HepG2 (cell line): ENCODE data around the gene RPUSD2. TPM values are rescaled to one million over a fixed set of nuclear protein-coding genes. Genes with fewer than 3 reads are reported as not detected.

Experiments used
- BCL3 ChIP-seq: sonication (generic); formaldehyde crosslinking; IDR thresholded peaks from 2 replicates; pipeline ENCODE4 v1.5.1; 2020; ENCODE audit warnings: mild to moderate bottlenecking, missing genetic modification reagents, moderate library complexity
- HNF1B ChIP-seq: sonication (generic); formaldehyde crosslinking; IDR thresholded peaks from 2 replicates; pipeline ENCODE4 v1.5.1; 2020; ENCODE audit warnings: mild to moderate bottlenecking, moderate library complexity, missing genetic modification reagents
- HOMEZ ChIP-seq: IDR thresholded peaks from 2 replicates; pipeline ENCODE4 v1.6.1; 2016; ENCODE audit warnings: low read depth
- KDM5B ChIP-seq: sonication (generic); formaldehyde crosslinking; IDR thresholded peaks from 2 replicates; pipeline ENCODE4 v1.4.0; 2020; ENCODE audit warnings: missing genetic modification reagents, mild to moderate bottlenecking, borderline replicate concordance
- MAFK ChIP-seq, 2 experiments: IDR thresholded peaks in 1 of 2; conservative IDR thresholded peaks in 1 of 2; 2 replicates each; pipeline ENCODE4 v1.6.1; 2011; ENCODE audit warnings: improper control_type of control experiment in 2 of 2, low read length in 2 of 2
- MXD3 ChIP-seq: IDR thresholded peaks from 2 replicates; pipeline ENCODE4 v1.6.1; 2016; ENCODE audit warnings: mild to moderate bottlenecking, missing biosample characterization, missing genetic modification reagents
- NCOR1 ChIP-seq: fragments of 200-600 bp; sonication (generic); IDR thresholded peaks from 2 replicates; pipeline ENCODE4 v1.7.0; 2017; ENCODE audit warnings: antibody characterized with exemption, low read length, borderline replicate concordance
- PHB2 ChIP-seq: fragments of 450-650 bp; IDR thresholded peaks from 2 replicates; pipeline ENCODE4 v1.6.1; 2018; ENCODE audit not compliant: partially characterized antibody
- RAD51 ChIP-seq: fragments of 450-650 bp; IDR thresholded peaks from 2 replicates; pipeline ENCODE4 v1.6.1; 2016; ENCODE audit warnings: borderline replicate concordance
- SIX1 ChIP-seq: sonication (generic); formaldehyde crosslinking; IDR thresholded peaks from 2 replicates; pipeline ENCODE4 v1.4.0; 2020; ENCODE audit warnings: missing genetic modification reagents, borderline replicate concordance
- SP1 ChIP-seq, 2 experiments: fragments of 450-650 bp in 1 of 2; sonication (generic) in 1 of 2; formaldehyde crosslinking in 1 of 2; IDR thresholded peaks; 2 replicates each; pipeline versions ENCODE4 v1.4.0 to v1.6.1; 2016 to 2020; ENCODE audit warnings: missing genetic modification reagents in 1 of 2
- ZBTB46 ChIP-seq: sonication (generic); formaldehyde crosslinking; IDR thresholded peaks from 2 replicates; pipeline ENCODE4 v1.4.0; 2020; ENCODE audit warnings: mild to moderate bottlenecking, missing genetic modification reagents, borderline replicate concordance
- ZNF101 ChIP-seq: sonication (generic); formaldehyde crosslinking; IDR thresholded peaks from 2 replicates; pipeline ENCODE4 v1.4.0; 2020; ENCODE audit warnings: mild to moderate bottlenecking, low read depth, missing genetic modification reagents, borderline replicate concordance
- ZNF180 ChIP-seq: sonication (generic); formaldehyde crosslinking; IDR thresholded peaks from 2 replicates; pipeline ENCODE4 v1.4.0; 2020; ENCODE audit warnings: low read depth, missing genetic modification reagents, borderline replicate concordance
- ZNF230 ChIP-seq: sonication (generic); formaldehyde crosslinking; IDR thresholded peaks from 2 replicates; pipeline ENCODE4 v1.4.0; 2020; ENCODE audit warnings: mild to moderate bottlenecking, missing genetic modification reagents
- ZNF552 ChIP-seq: sonication (generic); formaldehyde crosslinking; IDR thresholded peaks from 2 replicates; pipeline ENCODE4 v1.9.0; 2022; ENCODE audit warnings: missing genetic modification reagents, mild to moderate bottlenecking, borderline replicate concordance
- ZNF576 ChIP-seq: sonication (generic); formaldehyde crosslinking; IDR thresholded peaks from 2 replicates; pipeline ENCODE4 v1.4.0; 2020; ENCODE audit warnings: mild to moderate bottlenecking, missing genetic modification reagents
- ZNF577 ChIP-seq: sonication (generic); formaldehyde crosslinking; IDR thresholded peaks from 2 replicates; pipeline ENCODE4 v1.4.0; 2020; ENCODE audit warnings: mild to moderate bottlenecking, low read depth, missing genetic modification reagents, borderline replicate concordance
- ZNF747 ChIP-seq: sonication (generic); formaldehyde crosslinking; IDR thresholded peaks from 2 replicates; pipeline ENCODE4 v1.8.1; 2023; ENCODE audit warnings: missing genetic modification reagents, mild to moderate bottlenecking, borderline replicate concordance
- ZNF75D ChIP-seq: sonication (generic); formaldehyde crosslinking; IDR thresholded peaks from 2 replicates; pipeline ENCODE4 v1.8.1; 2023; ENCODE audit warnings: missing genetic modification reagents, mild to moderate bottlenecking, borderline replicate concordance
- ZNF775 ChIP-seq: sonication (generic); formaldehyde crosslinking; IDR thresholded peaks from 2 replicates; pipeline ENCODE4 v1.4.0; 2020; ENCODE audit warnings: missing genetic modification reagents, mild to moderate bottlenecking, moderate library complexity, borderline replicate concordance
- polyA plus RNA-seq, 8 experiments: library from polyadenylated mRNA; depleted of rRNA in 3 of 8; stranded (reverse) in 7 of 8; unstranded in 1 of 8; fragments of >200 nt; fragmentation: Illumina TruSeq in 4 of 8; extraction: Trizol in 4 of 8; gene quantifications; 2 replicates each; pipeline versions ENCODE4 v1.2.1 to v1.2.3, GENCODE V29; 2011 to 2016; ENCODE audit warnings: low read depth in 4 of 8, missing spikeins in 1 of 8, mixed read lengths in 1 of 8; ENCODE audit not compliant: insufficient read depth in 1 of 8
- total RNA-seq, 5 experiments: library from RNA; depleted of rRNA; stranded (reverse); fragments of >200 nt; fragmentation: Illumina TruSeq; extraction: Trizol; gene quantifications; 2 replicates each; pipeline ENCODE4 v1.2.3, GENCODE V29; 2016; ENCODE audit warnings: low read depth in 1 of 5

Gene RPUSD2
- total and polyA plus RNA-seq, 2 of the 13 experiments (the other 11 are each of a cell fraction or from before 2014, with no cell fraction given) = 8.6 to 14.5 TPM

GRCh38 chr15:40593588-40594428, 24.7 kb downstream of the RPUSD2 start, which contains the start of gene KNL1 (continued):
- TF ChIP-seq SP1 (IDR thresholded peaks at IDR 0.05) = no peak
- peak; percentile 70; the same call in 1 of the 2 replicates for TF ChIP-seq SP1 (CRISPR knock-in tag; IDR thresholded peaks at IDR 0.05)
- TF ChIP-seq RAD51 = no peak
- no peak for TF ChIP-seq ZNF101
- peak; percentile 73; the same call in 1 of the 2 replicates for TF ChIP-seq BCL3 (CRISPR knock-in tag)
- TF ChIP-seq PHB2 = no peak
- no peak for TF ChIP-seq MAFK (conservative IDR thresholded peaks at IDR 0.05 in 1 of 2, IDR thresholded peaks at IDR 0.05 in 1 of 2; ENCODE audit: low read length in 2 of 2)
- peak; percentile 78; the same call in 1 of the 2 replicates for TF ChIP-seq ZNF75D (CRISPR knock-in tag)
- TF ChIP-seq KDM5B (CRISPR knock-in tag) = no peak; the same call in 1 of the 2 replicates
- TF ChIP-seq ZNF180 = peak; percentile 88; the same call in 1 of the 2 replicates
- no peak for TF ChIP-seq ZNF576
- TF ChIP-seq HOMEZ (CRISPR knock-in tag) = no peak
- TF ChIP-seq ZNF747 = peak; percentile 76; the same call in 1 of the 2 replicates
- no peak; the same call in 1 of the 2 replicates for TF ChIP-seq ZNF552
- no peak for TF ChIP-seq ZBTB46
- TF ChIP-seq HNF1B (CRISPR knock-in tag) = peak; percentile 71
- no peak for TF ChIP-seq MXD3 (CRISPR knock-in tag)
- no peak; the same call in 1 of the 2 replicates for TF ChIP-seq SIX1 (CRISPR knock-in tag)
- peak; percentile 88 for TF ChIP-seq NCOR1
- TF ChIP-seq ZNF577 (CRISPR knock-in tag) = no peak
- TF ChIP-seq ZNF230 (CRISPR knock-in tag) = no peak
- no peak for TF ChIP-seq ZNF775
